HCT116 (cell line): ENCODE measurements around the gene LAMA1.

Experiments used
- CTCF ChIP-seq, 3 experiments: fragments of 200-600 bp in 1 of 3; sonication (generic) in 1 of 3; IDR thresholded peaks in 2 of 3; conservative IDR thresholded peaks in 1 of 3; 2 replicates each; pipeline ENCODE4 v1.5.1; 2012 to 2017; ENCODE audit warnings: low read depth in 2 of 3, low read length in 2 of 3, antibody characterized with exemption in 1 of 3, borderline replicate concordance in 1 of 3, control low read depth in 1 of 3, mild to moderate bottlenecking in 1 of 3, mixed read lengths in 1 of 3, mixed run types in 1 of 3, moderate library complexity in 1 of 3; ENCODE audit not compliant: insufficient read depth in 1 of 3
- ELF1 ChIP-seq: IDR thresholded peaks from 2 replicates; pipeline ENCODE4 v1.6.1; 2012; ENCODE audit warnings: low read depth, borderline replicate concordance

- TF ChIP-seq CTCF (IDR thresholded peaks at IDR 0.05 in 2 of 3, conservative IDR thresholded peaks at IDR 0.05 in 1 of 3; ENCODE audit: borderline replicate concordance in 1 of 3, insufficient read depth in 1 of 3, low read depth in 2 of 3, low read length in 2 of 3) (no peak), ELF1 (no peak)
Measured at GRCh38 chr18:7049951-7050350, 67.6 kb downstream of the LAMA1 start.
